Activated CD4-positive, alpha-beta T cell treated with anti-CD3 and anti-CD28 coated beads for 36 hours (primary cell): ENCODE data around the gene MYO1A. TPM values are rescaled to one million over a fixed set of nuclear protein-coding genes. Genes with fewer than 3 reads are reported as not detected.
A peak's percentile ranks its signal among the peaks of the same experiment; 100 is the strongest.
"Not testable (repeated sequence)": the region's sequence is repeated elsewhere in the genome, so short reads cannot be mapped to it uniquely, and the experiment has no call there.

ENCODE experiments used
- ATAC-seq: fragments of 200-7000 bp; cut with Tn5 transposase; one replicate; pipeline ENCODE4 v1.10.0; 2021; ENCODE audit warnings: mild to moderate bottlenecking, moderate library complexity
- CTCF ChIA-PET: fragments of 350-600 bp; sonication (Branson Sonifier 250); formaldehyde crosslinking; loops from one replicate; lab custom pipeline; 2021; ENCODE audit warnings: antibody characterized with exemption; lab: Charles Lee
- POLR2A ChIA-PET: fragments of 350-600 bp; sonication (Branson Sonifier 250); formaldehyde crosslinking; loops from one replicate; lab custom pipeline; 2021; ENCODE audit warnings: antibody characterized with exemption, inconsistent platforms; lab: Charles Lee
- DNase-seq: peaks from one replicate; pipeline ENCODE4 v3.0.0-alpha.2; 2020
- H3K27ac Mint-ChIP-seq: one replicate; pipeline ENCODE4 v1.8.0; 2021; ENCODE audit warnings: mixed read lengths
- H3K27me3 Mint-ChIP-seq: one replicate; pipeline ENCODE4 v1.8.0; 2021; ENCODE audit warnings: mixed read lengths
- H3K36me3 Mint-ChIP-seq: one replicate; pipeline ENCODE4 v1.8.0; 2021; ENCODE audit warnings: low read depth, mixed read lengths
- H3K4me1 Mint-ChIP-seq: one replicate; pipeline ENCODE4 v1.8.0; 2021; ENCODE audit warnings: mixed read lengths
- H3K4me3 Mint-ChIP-seq: one replicate; pipeline ENCODE4 v1.8.0; 2021; ENCODE audit warnings: mild to moderate bottlenecking, moderate library complexity, mixed read lengths
- H3K9me3 Mint-ChIP-seq: one replicate; pipeline ENCODE4 v1.8.0; 2021; ENCODE audit warnings: low read depth, mixed read lengths
- intact Hi-C, 2 experiments: fragments of 100-400 bp; cut with DNase I in 1 of 2; cut with micrococcal nuclease in 1 of 2; formaldehyde crosslinking; loops; one replicate each; pipeline versions ENCODE4 v1.14.2 to v1.15.1; 2022 to 2024; cut with DNase I, micrococcal nuclease
- total RNA-seq, 2 experiments: library from RNA; stranded (reverse); gene quantifications; one replicate each; pipeline ENCODE4 v1.2.3, GENCODE V29; 2021

The MYO1A gene
- total RNA-seq, 2 experiments from 2014 or later: 2.4 to 2.6 TPM

DNA sequence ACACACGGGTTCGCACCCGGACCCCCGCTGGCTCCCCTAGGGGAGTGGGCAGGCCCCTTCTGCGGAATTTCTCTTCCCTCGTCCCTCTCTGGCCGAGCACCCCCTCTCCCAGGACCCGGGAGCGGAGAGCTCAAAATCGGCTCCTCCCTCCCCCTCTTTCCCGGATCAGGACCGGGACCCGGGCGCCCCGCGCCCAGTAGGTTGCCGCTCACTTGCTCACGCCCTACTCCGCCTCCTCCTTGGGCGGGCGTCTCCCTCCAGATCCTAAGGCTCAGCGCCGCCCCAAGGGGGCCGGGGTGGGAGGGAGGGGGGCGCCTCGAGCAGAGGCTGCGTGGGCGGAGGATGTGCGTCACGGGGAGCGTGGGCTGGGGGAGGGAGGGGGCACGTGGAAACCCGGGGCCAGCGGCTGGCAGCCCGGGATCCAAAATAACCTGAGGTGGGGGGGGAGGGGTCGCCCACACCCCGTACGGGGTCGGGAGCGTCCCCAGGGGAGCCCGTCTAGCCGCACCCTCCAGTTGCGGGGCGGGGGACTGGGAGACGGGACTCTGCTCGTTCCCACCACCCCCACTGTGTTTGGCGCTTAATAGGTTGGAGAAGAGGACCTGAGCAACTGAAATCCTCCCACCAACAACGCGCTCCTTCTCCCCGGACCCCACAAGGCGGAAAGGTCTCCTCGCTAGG is 37.2 kb upstream of the MYO1A start:
- CTCF ChIA-PET: interaction anchor here (0.6 to 24.0 kb wide), 6 partner anchors 15 to 372 kb away, joined by 3 to 411 read pairs (median 3); partner anchors contain the start of genes GLI1, NEMP1 and STAT6

DNA sequence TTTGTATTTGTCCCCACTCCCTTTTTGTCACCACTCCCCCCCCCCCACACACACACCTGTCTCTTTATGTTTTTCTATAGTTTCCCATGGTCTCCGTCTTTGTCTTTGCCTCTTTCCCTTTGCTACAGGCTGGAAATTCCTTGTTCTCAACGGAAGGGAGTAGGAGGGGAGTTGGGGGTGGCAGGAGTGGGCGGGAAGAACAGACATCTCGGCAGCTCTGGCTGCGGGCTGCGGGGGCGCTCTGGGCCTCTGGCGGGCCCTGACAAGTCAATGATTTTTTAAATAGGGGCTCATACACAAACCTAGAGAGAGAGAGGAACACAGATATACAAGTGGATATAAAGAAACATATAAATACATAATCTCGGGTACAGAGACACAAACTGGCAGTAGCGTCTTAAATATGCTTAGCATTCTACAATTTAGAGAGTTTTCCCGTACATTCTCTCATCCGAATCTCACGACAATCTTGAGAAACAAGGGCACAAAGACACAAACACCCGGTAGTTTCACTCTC is 36.6 kb upstream of the MYO1A start:
- no peaks in the 10 kb centered on the region for H3K9me3 Mint-ChIP-seq
- H3K27ac Mint-ChIP-seq: peak overlapping the region; percentile 97
- ChIA-PET CTCF (interaction anchor here (2.4 to 24.0 kb wide), 2 partner anchors 15 to 25 kb away, joined by 6 to 411 read pairs; partner anchors contain the start of genes NEMP1 and STAT6), POLR2A (interaction anchor here (1.9 to 2.1 kb wide), 2 partner anchors 8 to 25 kb away, joined by 10 to 12 read pairs; partner anchors contain the start of genes NEMP1 and STAT6)
- intact Hi-C loops: loop anchor here (1.0 to 10.0 kb wide), 15 partner anchors 8 to 1152 kb away; partner anchors contain the start of genes RPL41 (in 2 of the 2), ZC3H10 (in 2 of the 2), ARHGAP9 (in 1 of the 2) and DGKA (in 1 of the 2)
- H3K4me1 Mint-ChIP-seq: peaks cover 46% of the 10 kb centered on the region
- ATAC-seq (no peak), DNase-seq (peak; percentile 70)
- H3K36me3 Mint-ChIP-seq: peaks cover 25% of the 10 kb centered on the region
- no peaks in the 10 kb centered on the region for H3K27me3 Mint-ChIP-seq
- H3K4me3 Mint-ChIP-seq: peak overlapping the region; percentile 93

More for the DNA sequence above, 37.2 kb upstream of the MYO1A start:
- H3K36me3 Mint-ChIP-seq: peaks cover 31% of the 10 kb centered on the region
- POLR2A ChIA-PET: interaction anchor here (0.5 to 2.1 kb wide), 6 partner anchors 8 to 404 kb away, joined by 3 to 12 read pairs (median 7); partner anchors contain the start of genes NEMP1 and STAT6
- peak; percentile 50 for ATAC-seq
- H3K4me3 Mint-ChIP-seq: peak overlapping the region; percentile 93
- DNase-seq: peak; percentile 97
- intact Hi-C loops: loop anchor here (1.0 to 10.0 kb wide), 15 partner anchors 9 to 1152 kb away; partner anchors contain the start of genes RPL41 (in 2 of the 2), ZC3H10 (in 2 of the 2), ARHGAP9 (in 1 of the 2) and DGKA (in 1 of the 2)
- peaks cover 52% of the 10 kb centered on the region for H3K4me1 Mint-ChIP-seq
- no peaks in the 10 kb centered on the region for H3K9me3 Mint-ChIP-seq
- peak overlapping the region; percentile 97 for H3K27ac Mint-ChIP-seq
- H3K27me3 Mint-ChIP-seq: no peaks in the 10 kb centered on the region

DNA sequence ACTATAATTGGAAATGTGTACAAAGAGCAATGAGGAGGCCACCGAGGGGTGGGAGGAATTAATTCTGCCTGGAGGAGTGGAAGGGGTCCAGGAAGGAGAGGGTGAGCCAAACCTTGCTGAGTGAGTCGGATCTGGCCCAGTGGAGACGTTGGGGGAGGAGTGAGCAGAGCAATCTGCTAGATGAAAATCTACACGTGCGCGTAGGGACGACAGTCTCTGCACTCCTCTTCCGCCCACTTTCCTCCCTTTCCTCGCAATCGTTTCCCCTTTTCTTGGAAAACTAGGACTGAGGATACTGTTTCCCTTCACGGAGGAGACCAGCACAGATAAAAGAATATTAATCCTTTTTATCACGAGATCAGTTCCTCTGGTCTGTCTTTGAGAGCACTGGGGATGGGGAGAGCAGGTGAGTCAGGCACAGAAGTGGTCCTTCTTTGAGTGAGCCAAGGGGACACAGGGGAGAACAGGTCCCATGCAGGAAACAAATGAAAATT is 36.1 kb upstream of the MYO1A start:
- ChIA-PET POLR2A (no interaction called here), CTCF (interaction anchor here (2.4 to 24.0 kb wide), 2 partner anchors 14 to 26 kb away, joined by 6 to 411 read pairs; partner anchors contain the start of genes NEMP1 and STAT6)
- peak overlapping the region; percentile 97 for H3K27ac Mint-ChIP-seq
- ATAC-seq: no peak
- H3K9me3 Mint-ChIP-seq: no peaks in the 10 kb centered on the region
- intact Hi-C loops: loop anchor here (5.0 to 10.0 kb wide), 9 partner anchors 346 to 1151 kb away; partner anchors contain the start of genes RPL41 (in 2 of the 2), ZC3H10 (in 2 of the 2), ARHGAP9 (in 1 of the 2) and DGKA (in 1 of the 2)
- H3K4me3 Mint-ChIP-seq: peak overlapping the region; percentile 93
- H3K4me1 Mint-ChIP-seq: peaks cover 42% of the 10 kb centered on the region
- DNase-seq: peak; percentile 74
- H3K36me3 Mint-ChIP-seq: peaks cover 22% of the 10 kb centered on the region
- H3K27me3 Mint-ChIP-seq: no peaks in the 10 kb centered on the region

- CTCF ChIA-PET: interaction anchor here (0.6 to 26.8 kb wide), 7 partner anchors 10 to 898 kb away, joined by 3 to 411 read pairs (median 8); partner anchors contain the start of genes NAB2 and STAT6
- POLR2A ChIA-PET: no interaction called here
- H3K36me3 Mint-ChIP-seq: peaks cover 21% of the 10 kb centered on the region
- no peaks in the 10 kb centered on the region for H3K27me3 Mint-ChIP-seq
- peak overlapping the region; percentile 24 for H3K27ac Mint-ChIP-seq
- no peak overlapping the region for H3K4me3 Mint-ChIP-seq
- no peaks in the 10 kb centered on the region for H3K9me3 Mint-ChIP-seq
- peaks cover 39% of the 10 kb centered on the region for H3K4me1 Mint-ChIP-seq
- intact Hi-C loops: loop anchor here in 1 of 2 experiments (10.0 kb wide), 4 partner anchors 746 to 1146 kb away; partner anchors contain the start of genes DGKA, IL23A, MYL6 and MYL6B
- ATAC-seq (no peak), DNase-seq (no peak)
These were observed 30.9 kb upstream of the MYO1A start for GRCh38 chr12:57080855-57081254.

DNA sequence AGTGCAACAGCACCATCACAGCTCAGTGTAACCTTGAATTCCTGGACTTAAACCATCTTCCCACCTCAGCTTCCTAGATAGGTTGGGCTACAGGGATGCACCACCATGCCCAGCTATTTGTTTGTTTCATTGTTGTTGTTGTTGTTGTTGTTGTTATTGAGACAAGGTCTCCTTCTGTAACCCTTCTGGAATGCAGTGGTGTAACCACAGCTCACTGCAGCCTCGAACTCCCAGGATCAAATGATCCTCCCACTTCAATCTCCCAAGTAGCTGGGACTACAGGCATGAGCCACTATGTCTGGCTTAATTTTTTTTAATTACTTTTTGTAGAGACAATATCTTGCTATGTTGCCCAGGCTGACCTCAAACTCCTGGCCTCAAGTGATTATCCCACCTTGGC is 29.9 kb upstream of the MYO1A start:
- CTCF ChIA-PET: interaction anchor here (0.6 to 26.8 kb wide), 14 partner anchors 9 to 445 kb away, joined by 3 to 411 read pairs (median 5); partner anchors contain the start of genes NAB2 and STAT6
- peak overlapping the region; percentile 97 for H3K4me3 Mint-ChIP-seq
- ATAC-seq (no peak), DNase-seq (no peak)
- no peaks in the 10 kb centered on the region for H3K27me3 Mint-ChIP-seq
- H3K27ac Mint-ChIP-seq: peak overlapping the region; percentile 94
- POLR2A ChIA-PET: interaction anchor here (0.7 to 3.2 kb wide), 5 partner anchors 11 to 392 kb away, joined by 4 to 35 read pairs (median 6); partner anchors contain the start of genes PTGES3, SHMT2 and STAT6
- peaks cover 17% of the 10 kb centered on the region for H3K36me3 Mint-ChIP-seq
- H3K9me3 Mint-ChIP-seq: no peaks in the 10 kb centered on the region
- peaks cover 29% of the 10 kb centered on the region for H3K4me1 Mint-ChIP-seq
- intact Hi-C loops: loop anchor here (2.0 to 10.0 kb wide), 6 partner anchors 15 to 1145 kb away; partner anchors contain the start of genes DGKA (in 1 of the 2), IL23A (in 1 of the 2), MYL6 (in 1 of the 2) and MYL6B (in 1 of the 2)

- DNase-seq (peak; percentile 97), ATAC-seq (peak; percentile 95)
- Mint-ChIP-seq H3K4me3 (peak within 1 kb of the TSS; percentile 97), H3K27me3 (no peaks in the 10 kb centered on the region), H3K27ac (peak within 1 kb of the TSS; percentile 94), H3K9me3 (no peaks in the 10 kb centered on the region), H3K4me1 (peaks cover 29% of the 10 kb centered on the region), H3K36me3 (peaks cover 26% of the 10 kb centered on the region)
- intact Hi-C loops: loop anchor here (1.0 to 2.0 kb wide), 8 partner anchors 9 to 442 kb away; partner anchors contain the start of genes NACA (in 1 of the 2) and PTGES3 (in 1 of the 2)
- CTCF ChIA-PET: interaction anchor here (0.6 to 26.8 kb wide), 21 partner anchors 8 to 444 kb away, joined by 3 to 411 read pairs (median 4); partner anchors contain the start of genes NAB2, NACA and STAT6
- POLR2A ChIA-PET: interaction anchor here (0.5 to 3.2 kb wide), 14 partner anchors 9 to 401 kb away, joined by 3 to 35 read pairs (median 5); partner anchors contain the start of genes NACA, PTGES3 and STAT6
These were observed 28.8 kb upstream of the MYO1A start, which contains the start of gene NEMP1 for GRCh38 chr12:57078519-57079404. Gene NEMP1, minus strand, starts transcription at chr12:57078791. Its CDS starts 46 bp downstream, at chr12:57078745.

DNA sequence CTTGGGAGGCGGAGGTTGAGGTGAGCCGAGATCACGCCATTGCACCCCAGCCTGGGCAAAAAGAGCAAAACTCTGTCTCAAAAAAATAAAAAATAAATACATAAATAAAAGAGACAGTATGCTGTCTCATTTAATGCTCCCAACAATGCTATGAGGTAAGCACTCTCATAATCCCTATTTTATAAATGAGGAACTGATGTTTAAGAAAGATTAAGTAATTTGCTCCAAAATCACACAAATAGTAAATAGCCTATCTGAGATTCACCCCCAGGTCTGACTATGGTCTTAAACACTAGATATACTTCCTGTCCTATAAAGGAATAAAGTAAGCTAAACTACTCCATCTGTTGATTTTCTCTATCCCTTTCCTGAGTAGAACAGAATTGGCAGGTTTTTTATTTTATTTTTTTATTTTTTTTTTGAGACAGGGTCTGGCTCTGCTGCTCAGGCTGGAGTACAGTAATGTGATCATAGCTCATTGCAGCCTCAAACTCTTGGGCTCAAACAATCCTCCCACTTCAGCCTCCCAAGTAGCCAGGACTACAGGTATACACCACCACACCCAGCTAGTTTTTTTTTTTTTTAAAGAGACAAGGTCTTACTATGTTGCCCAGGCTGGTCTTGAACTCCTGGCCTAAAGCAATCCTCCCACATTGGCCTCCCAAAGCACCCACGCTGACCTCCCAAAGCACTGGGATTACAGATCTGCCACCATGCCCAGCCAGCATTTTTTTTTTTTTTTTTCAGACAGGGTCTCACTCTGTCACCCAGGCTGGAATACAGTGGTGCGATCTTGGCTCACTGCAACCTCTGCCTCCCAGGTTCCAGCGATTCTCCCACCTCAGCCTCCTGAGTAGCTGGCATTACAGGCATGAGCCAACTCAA is 23.9 kb upstream of the MYO1A start:
- POLR2A ChIA-PET: interaction anchor here (0.6 to 1.2 kb wide), 4 partner anchors 16 to 394 kb away, joined by 3 to 11 read pairs (median 4); no protein-coding TSS in a partner anchor
- CTCF ChIA-PET: interaction anchor here (0.6 to 26.8 kb wide), 7 partner anchors 9 to 317 kb away, joined by 3 to 411 read pairs (median 9); partner anchors contain the start of genes NAB2 and STAT6
- H3K9me3 Mint-ChIP-seq, H3K4me3 Mint-ChIP-seq, H3K27me3 Mint-ChIP-seq, ATAC-seq, DNase-seq, intact Hi-C loops: not testable (repeated sequence)
- H3K4me1 Mint-ChIP-seq: peaks cover 42% of the 10 kb centered on the region
- H3K36me3 Mint-ChIP-seq: peaks cover 58% of the 10 kb centered on the region
- peak overlapping the region; percentile 25 for H3K27ac Mint-ChIP-seq

GRCh38 chr12:57072661-57073060 is 22.7 kb upstream of the MYO1A start:
- peak overlapping the region; percentile 75 for H3K27ac Mint-ChIP-seq
- no peak overlapping the region for H3K4me3 Mint-ChIP-seq
- peaks cover 52% of the 10 kb centered on the region for H3K4me1 Mint-ChIP-seq

More at GRCh38 chr12:57072661-57073060, 22.7 kb upstream of the MYO1A start:
- Mint-ChIP-seq H3K9me3 (no peaks in the 10 kb centered on the region), H3K27me3 (no peaks in the 10 kb centered on the region), H3K36me3 (peaks cover 68% of the 10 kb centered on the region)
- DNase-seq: no peak
- ChIA-PET CTCF (interaction anchor here (0.7 to 26.8 kb wide), 7 partner anchors 13 to 318 kb away, joined by 3 to 411 read pairs (median 8); partner anchors contain the start of genes NAB2 and STAT6), POLR2A (interaction anchor here (0.7 kb wide), 1 partner anchor 45 kb away, joined by 4 read pairs; no protein-coding TSS in a partner anchor)
- intact Hi-C loops: no loop called here
- no peak for ATAC-seq
